Measurements from ENCODE around the gene SERGEF. TPM values are rescaled to one million over a fixed set of nuclear protein-coding genes. Genes with fewer than 3 reads are reported as not detected.

SERGEF gene
- total and polyA plus RNA-seq, 2 donors from 2014 or later: 33.2 to 63.0 TPM

DNA sequence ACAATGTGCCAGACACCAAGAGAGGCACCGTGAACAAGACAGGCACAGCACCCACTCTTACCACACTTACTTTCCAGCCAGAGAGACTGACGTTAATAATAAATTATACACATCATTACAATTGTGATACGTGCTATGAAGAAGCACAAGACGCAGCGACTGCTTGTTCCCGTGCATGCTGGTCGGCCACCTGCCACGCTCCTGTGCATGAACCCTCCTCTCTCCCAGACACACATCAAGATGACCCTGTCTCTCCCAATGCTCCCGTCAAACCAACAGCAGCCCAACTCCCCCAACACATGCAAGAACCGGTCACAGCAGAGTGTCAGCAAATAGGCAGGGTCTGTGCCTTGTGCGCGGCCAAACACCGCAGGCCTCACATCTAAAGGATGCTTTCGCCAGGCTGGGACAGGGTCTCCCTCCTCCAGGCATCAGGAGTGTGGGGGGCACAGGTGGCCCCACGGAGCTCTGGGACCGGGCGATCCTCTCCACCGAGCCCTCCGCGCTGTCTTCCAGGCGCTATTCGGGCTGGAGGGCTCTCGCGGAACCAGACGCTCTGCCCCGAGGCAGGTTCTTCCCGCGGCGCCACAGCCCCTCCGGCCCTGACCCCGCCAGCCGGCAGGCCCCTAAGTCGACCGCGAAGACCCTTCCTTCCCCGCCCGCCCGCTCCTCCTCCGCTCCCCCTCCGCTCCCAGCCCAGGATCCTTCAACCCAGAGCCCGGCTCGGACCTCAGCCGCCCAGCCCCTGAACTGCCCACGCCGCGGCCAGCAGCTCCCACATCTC is 533 bp downstream of the SERGEF start:
- Histone ChIP-seq H3K4me3 (ENCODE audit: low read length in 3 of 3) (peak overlapping the region; percentile 48 to 95 (median 69)), H3K27ac (ENCODE audit: low read depth in 2 of 2, low read length in 2 of 2) (peak overlapping the region; percentile 32 to 74), H3K4me1 (ENCODE audit: control insufficient read depth in 2 of 3, insufficient read depth in 2 of 3, low read depth in 1 of 3, low read length in 3 of 3) (peaks cover 0 to 5% (median 0%) of the 10 kb centered on the region in 3 donors), H3K9ac (ENCODE audit: low read length in 3 of 3) (peak overlapping the region in 2 of 3 donors; percentile 13 to 24), H3K27me3 (ENCODE audit: control insufficient read depth, insufficient read depth, low read length) (no peaks in the 10 kb centered on the region), H3K36me3 (ENCODE audit: control insufficient read depth in 2 of 3, insufficient read depth in 3 of 3, low read length in 3 of 3) (no peaks in the 10 kb centered on the region), H3K9me3 (ENCODE audit: control insufficient read depth in 2 of 3, insufficient read depth in 1 of 3, low read length in 3 of 3) (no peaks in the 10 kb centered on the region)
- intact Hi-C loops (cut with DNase I): no loop called here
- TF ChIP-seq, protein P1, sequence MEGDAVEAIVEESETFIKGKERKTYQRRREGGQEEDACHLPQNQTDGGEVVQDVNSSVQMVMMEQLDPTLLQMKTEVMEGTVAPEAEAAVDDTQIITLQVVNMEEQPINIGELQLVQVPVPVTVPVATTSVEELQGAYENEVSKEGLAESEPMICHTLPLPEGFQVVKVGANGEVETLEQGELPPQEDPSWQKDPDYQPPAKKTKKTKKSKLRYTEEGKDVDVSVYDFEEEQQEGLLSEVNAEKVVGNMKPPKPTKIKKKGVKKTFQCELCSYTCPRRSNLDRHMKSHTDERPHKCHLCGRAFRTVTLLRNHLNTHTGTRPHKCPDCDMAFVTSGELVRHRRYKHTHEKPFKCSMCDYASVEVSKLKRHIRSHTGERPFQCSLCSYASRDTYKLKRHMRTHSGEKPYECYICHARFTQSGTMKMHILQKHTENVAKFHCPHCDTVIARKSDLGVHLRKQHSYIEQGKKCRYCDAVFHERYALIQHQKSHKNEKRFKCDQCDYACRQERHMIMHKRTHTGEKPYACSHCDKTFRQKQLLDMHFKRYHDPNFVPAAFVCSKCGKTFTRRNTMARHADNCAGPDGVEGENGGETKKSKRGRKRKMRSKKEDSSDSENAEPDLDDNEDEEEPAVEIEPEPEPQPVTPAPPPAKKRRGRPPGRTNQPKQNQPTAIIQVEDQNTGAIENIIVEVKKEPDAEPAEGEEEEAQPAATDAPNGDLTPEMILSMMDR (IDR thresholded peaks at IDR 0.05; ENCODE audit: borderline replicate concordance, extremely low read depth, insufficient read depth): no peak
- FAIRE-seq: no peak
- peak in 4 of 5 donors; percentile 47 to 71 (median 52) for DNase-seq

GRCh38 chr11:18011633-18012032 is 1.2 kb downstream of the SERGEF start:
- Histone ChIP-seq H3K27me3 (ENCODE audit: control insufficient read depth, insufficient read depth, low read length) (no peaks in the 10 kb centered on the region), H3K9ac (ENCODE audit: low read length in 3 of 3) (no peak overlapping the region), H3K27ac (ENCODE audit: low read depth in 2 of 2, low read length in 2 of 2) (no peak overlapping the region), H3K9me3 (ENCODE audit: control insufficient read depth in 2 of 3, insufficient read depth in 1 of 3, low read length in 3 of 3) (no peaks in the 10 kb centered on the region), H3K4me1 (ENCODE audit: control insufficient read depth in 2 of 3, insufficient read depth in 2 of 3, low read depth in 1 of 3, low read length in 3 of 3) (peaks cover 0 to 5% (median 0%) of the 10 kb centered on the region in 3 donors), H3K4me3 (ENCODE audit: low read length in 3 of 3) (peak overlapping the region in 1 of 3 donors; percentile 95), H3K36me3 (ENCODE audit: control insufficient read depth in 2 of 3, insufficient read depth in 3 of 3, low read length in 3 of 3) (no peaks in the 10 kb centered on the region)
- TF ChIP-seq, protein P1 (IDR thresholded peaks at IDR 0.05; ENCODE audit: borderline replicate concordance, extremely low read depth, insufficient read depth): no peak
- DNase-seq: peak in 1 of 5 donors; percentile 65
- no peak for FAIRE-seq
- intact Hi-C loops (cut with DNase I): no loop called here

GRCh38 chr11:18010977-18011586 is 1.8 kb downstream of the SERGEF start:
- TF ChIP-seq, protein P1 (IDR thresholded peaks at IDR 0.05; ENCODE audit: borderline replicate concordance, extremely low read depth, insufficient read depth): no peak
- DNase-seq: no peak
- H3K27me3 ChIP-seq (ENCODE audit: control insufficient read depth, insufficient read depth, low read length): no peaks in the 10 kb centered on the region
- FAIRE-seq: no peak
- H3K36me3 ChIP-seq (ENCODE audit: control insufficient read depth in 2 of 3, insufficient read depth in 3 of 3, low read length in 3 of 3): no peaks in the 10 kb centered on the region
- H3K9me3 ChIP-seq (ENCODE audit: control insufficient read depth in 2 of 3, insufficient read depth in 1 of 3, low read length in 3 of 3): no peaks in the 10 kb centered on the region
- no peak overlapping the region for H3K9ac ChIP-seq (ENCODE audit: low read length in 3 of 3)
- peaks cover 0 to 5% (median 0%) of the 10 kb centered on the region in 3 donors for H3K4me1 ChIP-seq (ENCODE audit: control insufficient read depth in 2 of 3, insufficient read depth in 2 of 3, low read depth in 1 of 3, low read length in 3 of 3)
- no peak overlapping the region for H3K27ac ChIP-seq (ENCODE audit: low read depth in 2 of 2, low read length in 2 of 2)
- no peak overlapping the region for H3K4me3 ChIP-seq (ENCODE audit: low read length in 3 of 3)
- intact Hi-C loops (cut with DNase I): no loop called here

Measured in kidney (tissue), 14 donors.